ENCODE data around the gene TYSND1.
"Not testable (repeated sequence)": the region's sequence is repeated elsewhere in the genome, so short reads cannot be mapped to it uniquely, and the experiment has no call there.

The TYSND1 gene

DNA sequence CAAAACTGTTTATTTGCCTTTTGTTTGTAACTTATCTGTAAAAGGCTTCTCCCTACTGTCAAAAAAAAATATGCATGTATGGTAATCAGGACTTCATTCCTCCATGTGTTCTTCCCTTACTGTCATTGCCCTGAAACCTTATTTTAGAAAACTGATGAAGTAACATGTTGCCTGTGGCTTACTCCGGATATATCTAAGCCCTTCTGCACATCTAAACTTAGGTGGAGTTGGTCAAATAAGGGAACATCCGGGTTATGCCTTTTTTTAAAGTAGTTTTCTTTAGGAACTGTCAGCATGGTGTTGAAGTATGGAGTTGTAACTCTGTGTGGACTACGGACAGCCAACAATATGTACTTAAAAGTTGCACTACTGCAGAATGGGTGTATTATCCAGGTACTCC lies 17.7 kb upstream of the TYSND1 start:
- DNase-seq (ENCODE audit: low read depth in 2 of 2) = no peak

DNA sequence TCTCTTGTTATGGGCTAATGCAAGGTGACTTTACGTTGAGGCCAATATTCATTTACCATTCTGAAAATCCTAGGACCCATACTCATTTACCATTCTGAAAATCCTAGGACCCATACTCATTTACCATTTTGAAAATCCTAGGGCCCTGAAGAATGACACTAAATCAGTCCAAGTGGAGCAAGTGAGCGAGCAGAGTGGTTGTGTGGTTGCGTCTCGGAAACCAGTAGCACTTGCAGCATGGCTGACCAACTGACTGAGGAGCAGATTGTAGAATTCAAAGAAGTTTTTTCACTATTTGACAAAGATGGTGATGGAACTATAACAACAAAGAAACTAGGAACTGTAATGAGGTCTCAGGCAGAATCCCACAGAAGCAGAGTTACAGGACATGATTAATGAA lies 16.9 kb upstream of the TYSND1 start:
- DNase-seq (ENCODE audit: low read depth in 2 of 2) = no peak

DNA sequence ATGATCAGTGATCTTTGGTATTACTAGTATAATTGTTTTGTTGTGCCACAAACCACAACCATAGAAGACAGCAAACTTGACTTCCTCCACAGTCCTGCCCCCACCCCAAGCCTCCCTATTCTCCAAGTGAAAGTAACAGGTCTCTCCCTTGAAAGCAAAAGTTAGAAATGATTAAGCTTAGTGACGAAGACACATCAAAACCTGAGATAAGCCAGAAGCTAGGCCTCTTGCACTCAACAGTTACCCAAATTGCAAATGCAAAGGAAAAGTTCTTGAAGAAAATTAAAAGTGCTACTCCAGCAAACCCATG lies 16.3 kb upstream of the TYSND1 start:
- DNase-seq (ENCODE audit: low read depth in 2 of 2) = peak; percentile 53 to 57

- DNase-seq (ENCODE audit: low read depth in 2 of 2) = no peak
Observed at GRCh38 chr10:70162151-70162891, 15.8 kb upstream of the TYSND1 start.

- no peak for DNase-seq (ENCODE audit: low read depth in 2 of 2)
Observed at GRCh38 chr10:70160798-70161197, 14.3 kb upstream of the TYSND1 start.

GRCh38 chr10:70159366-70159765 lies 12.9 kb upstream of the TYSND1 start:
- DNase-seq (ENCODE audit: low read depth in 2 of 2) = not testable (repeated sequence)

- DNase-seq (ENCODE audit: low read depth in 2 of 2) = no peak
Observed at GRCh38 chr10:70158113-70158512, 11.6 kb upstream of the TYSND1 start.

DNA sequence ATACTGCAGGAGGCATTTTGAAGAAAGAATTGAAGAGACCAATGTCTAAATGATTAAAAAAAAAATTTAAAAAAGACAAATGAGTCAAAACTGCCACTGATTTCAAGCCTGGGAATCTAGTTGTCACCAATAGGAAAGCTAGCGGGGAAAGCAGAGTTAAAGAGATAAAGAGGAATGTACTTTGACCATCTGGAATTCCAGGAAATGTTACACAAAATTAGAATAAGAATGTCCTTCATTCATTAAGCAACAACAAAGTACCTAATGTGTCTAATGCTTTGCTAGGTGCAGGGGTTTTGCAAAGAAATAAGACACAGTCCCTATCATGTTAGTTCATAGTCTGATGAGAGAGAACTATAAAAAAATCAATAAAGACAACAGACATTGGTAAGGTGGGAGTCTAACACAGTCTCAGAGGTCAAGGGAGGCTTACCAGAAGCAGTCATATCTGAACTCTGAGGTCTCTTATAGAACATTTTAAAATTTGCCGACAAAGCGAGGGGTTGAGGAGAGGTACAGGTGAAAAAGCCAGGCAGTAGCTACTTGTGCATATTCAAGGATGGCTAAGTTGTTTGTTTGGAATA lies 8.8 kb upstream of the TYSND1 start:
- DNase-seq (ENCODE audit: low read depth in 2 of 2) = no peak

- no peak for DNase-seq (ENCODE audit: low read depth in 2 of 2)
Observed at GRCh38 chr10:70148516-70148915, 2.0 kb upstream of the TYSND1 start.

DNA sequence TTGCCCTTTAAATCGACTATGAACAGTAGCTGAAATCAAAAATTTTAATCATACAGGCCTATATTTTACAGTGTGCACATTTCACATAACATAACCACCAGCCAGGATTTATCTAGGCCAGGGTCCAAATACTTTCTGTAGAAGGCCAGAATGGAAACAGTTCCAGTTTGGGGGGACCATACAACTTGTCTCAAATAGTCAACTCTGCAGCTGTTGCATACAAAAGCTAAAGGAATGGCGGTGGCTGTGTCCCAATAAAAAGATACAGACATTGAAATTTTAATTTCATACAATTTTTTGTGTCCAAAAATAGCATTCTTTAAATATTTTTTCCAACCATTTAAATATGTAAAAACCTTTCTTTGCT lies 742 bp upstream of the TYSND1 start:
- no peak for DNase-seq (ENCODE audit: low read depth in 2 of 2)

- DNase-seq (ENCODE audit: low read depth in 2 of 2) = peak; percentile 57 to 61
Observed at GRCh38 chr10:70145666-70146488, 623 bp downstream of the TYSND1 start.

- DNase-seq (ENCODE audit: low read depth in 2 of 2) = no peak
Observed at GRCh38 chr10:70145166-70145665, 1.3 kb downstream of the TYSND1 start.

DNA sequence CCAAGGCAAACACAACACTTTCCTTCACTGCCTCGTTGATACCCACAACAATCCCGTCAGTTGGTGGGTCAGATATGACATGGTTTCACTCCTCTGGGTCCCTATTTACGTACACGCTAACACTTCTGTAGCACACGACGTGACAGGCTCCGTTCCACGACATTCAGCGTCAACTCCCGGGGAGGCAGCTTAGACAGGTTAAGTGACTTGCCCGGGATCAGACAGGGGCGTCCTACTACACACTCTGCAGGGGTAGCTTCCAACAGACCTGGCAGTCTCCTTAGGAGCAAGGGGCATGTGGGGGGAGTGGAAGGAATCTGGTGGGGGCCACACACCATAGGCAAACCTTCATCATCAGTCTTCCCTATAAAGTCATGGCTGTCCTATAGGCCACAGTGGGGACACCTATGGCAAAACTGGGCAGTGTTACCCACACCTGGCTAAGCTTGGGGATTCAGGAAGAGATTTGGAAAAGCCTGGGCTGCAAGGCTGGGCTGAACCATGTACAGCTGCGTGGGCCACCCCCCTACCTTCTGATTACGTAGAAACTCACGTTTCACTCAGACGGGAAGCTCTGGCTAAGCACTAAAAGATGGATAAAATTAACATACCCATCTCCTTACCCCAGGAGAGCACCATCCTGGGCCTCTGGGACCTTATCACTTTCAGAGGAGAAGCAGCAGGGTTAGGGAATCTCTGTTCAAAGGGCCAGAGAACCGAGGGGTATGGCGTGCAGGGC lies 2.0 kb downstream of the TYSND1 start:
- DNase-seq (ENCODE audit: low read depth in 2 of 2) = no peak

DNA sequence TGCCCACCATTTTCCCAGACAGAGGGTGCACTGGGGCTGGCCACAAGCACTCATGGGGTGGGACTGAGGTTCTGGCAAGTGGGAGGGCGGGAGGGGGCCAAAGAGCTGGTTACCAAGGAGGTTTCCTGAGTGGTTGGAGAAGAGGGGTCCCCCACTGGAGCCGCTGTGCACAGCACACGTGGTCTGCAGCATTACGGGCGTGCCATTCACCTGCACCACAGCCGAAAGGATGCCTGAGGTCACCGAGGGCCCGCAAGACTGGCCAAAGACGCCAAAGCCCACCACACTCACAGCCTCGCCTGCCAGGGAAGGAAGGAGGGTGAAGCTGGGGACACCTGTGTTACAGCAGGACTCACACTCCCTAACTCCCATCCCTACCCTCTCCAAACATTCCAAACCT lies 3.9 kb downstream of the TYSND1 start:
- no peak for DNase-seq (ENCODE audit: low read depth in 2 of 2)

GRCh38 chr10:70140297-70140696 lies 6.2 kb downstream of the TYSND1 start:
- DNase-seq (ENCODE audit: low read depth in 2 of 2) = no peak

DNA sequence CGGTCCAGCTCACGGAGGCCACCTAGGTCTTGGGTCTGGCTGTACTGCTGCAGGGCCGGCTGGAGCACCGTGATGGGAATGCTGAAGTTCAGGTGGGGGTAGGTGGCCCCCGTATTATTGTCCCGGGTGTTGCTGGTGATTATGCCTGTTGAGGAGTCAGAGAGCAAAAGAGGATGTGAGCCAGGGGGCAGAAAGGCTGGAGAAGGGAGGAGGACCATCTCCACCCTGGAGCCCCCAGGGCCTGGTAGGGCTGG lies 6.6 kb downstream of the TYSND1 start:
- no peak for DNase-seq (ENCODE audit: low read depth in 2 of 2)

- DNase-seq (ENCODE audit: low read depth in 2 of 2) = no peak
Observed at GRCh38 chr10:70139151-70139996, 7.1 kb downstream of the TYSND1 start.

DNA sequence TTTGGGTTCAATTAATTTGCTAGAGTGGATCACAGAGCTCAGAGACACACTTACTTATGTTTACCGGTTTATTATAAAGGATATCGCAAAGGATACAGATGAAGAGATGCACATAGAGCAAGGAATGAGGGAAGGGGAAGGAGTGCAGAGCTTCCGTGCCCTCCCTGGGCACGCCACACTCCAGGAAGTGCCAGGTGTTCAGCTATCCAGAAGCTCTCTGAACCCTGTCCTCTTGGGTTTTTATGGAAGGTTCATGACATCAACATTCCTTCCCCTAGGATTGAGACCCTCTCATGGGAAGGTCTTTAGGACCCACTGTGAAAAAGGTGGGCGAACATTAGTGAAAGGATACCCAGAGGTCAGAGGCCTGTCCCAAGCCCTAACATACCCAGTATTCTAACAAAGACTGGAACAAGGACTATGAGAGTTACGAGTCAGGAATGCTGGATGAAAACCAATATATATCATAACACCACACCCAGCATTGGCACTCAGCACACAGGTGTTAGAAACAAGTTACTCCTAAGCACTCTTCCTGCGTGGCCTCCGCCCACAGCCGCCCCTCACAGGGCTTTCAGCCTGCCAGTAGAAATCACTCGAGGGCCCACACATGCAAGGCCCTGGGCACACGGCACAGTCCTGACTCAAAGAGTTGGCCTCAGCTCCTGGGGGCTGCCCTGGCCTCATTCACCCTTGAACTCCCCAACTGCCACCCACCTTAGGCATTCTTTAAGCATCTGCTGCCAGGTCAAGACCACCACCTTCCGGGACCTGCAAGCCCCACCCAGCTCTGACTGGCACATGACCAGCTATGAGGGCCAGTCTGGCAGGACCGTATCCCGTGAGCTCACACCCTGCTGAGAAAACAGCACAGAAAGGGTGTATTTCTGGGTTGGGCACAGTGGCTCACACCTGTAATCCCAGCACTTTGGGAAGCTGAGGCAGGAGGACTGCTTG lies 8.3 kb downstream of the TYSND1 start:
- no peak for DNase-seq (ENCODE audit: low read depth in 2 of 2)

- DNase-seq (ENCODE audit: low read depth in 2 of 2) = no peak
Observed at GRCh38 chr10:70137135-70137534, 9.4 kb downstream of the TYSND1 start.

DNA sequence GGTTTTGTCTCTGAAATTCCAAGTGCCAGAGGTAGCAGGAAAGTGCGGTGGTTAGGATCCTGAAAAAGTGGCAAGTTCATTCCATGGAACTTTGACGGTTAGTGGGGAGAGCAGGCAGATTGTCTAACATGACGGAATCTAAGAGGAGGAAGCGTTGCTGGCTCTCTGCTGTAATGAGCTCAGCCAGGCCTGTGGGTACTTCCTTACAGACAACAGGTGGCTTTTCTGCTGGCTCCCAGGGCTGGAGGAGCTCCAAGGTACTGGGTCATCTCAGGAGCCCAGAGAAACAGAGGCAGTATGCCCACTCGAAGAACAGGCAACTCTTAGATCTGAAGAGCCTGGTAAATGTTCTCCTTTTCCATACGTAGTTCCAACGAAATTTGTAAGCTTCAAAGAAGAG lies 10.8 kb downstream of the TYSND1 start:
- DNase-seq (ENCODE audit: low read depth in 2 of 2) = no peak
